ENCODE results near the gene MEX3B.

GRCh38 chr15:82064824-82065223 is 19.0 kb upstream of the MEX3B start:
- no peak for TF ChIP-seq ZNF670 (tag by site-specific recombination; IDR thresholded peaks at IDR 0.05; ENCODE audit: low read depth)
- no peak for TF ChIP-seq CTCF (tag by site-specific recombination; IDR thresholded peaks at IDR 0.05)
- no peak for TF ChIP-seq ZNF610 (tag by site-specific recombination; IDR thresholded peaks at IDR 0.05; ENCODE audit: borderline replicate concordance)
- no peak for TF ChIP-seq WT1 (tag by site-specific recombination; IDR thresholded peaks at IDR 0.05)
- TF ChIP-seq ZNF423 (tag by site-specific recombination; IDR thresholded peaks at IDR 0.05): no peak
- TF ChIP-seq ZNF549 (tag by site-specific recombination; IDR thresholded peaks at IDR 0.05): no peak

Measured in HEK293 (cell line).